ENCODE data around the gene ENTPD1. TPM values are rescaled to one million over a fixed set of nuclear protein-coding genes. Genes with fewer than 3 reads are reported as not detected.

Gene ENTPD1
- polyA plus RNA-seq, 3 donors = 62.2 to 71.1 (median 70.4) TPM

DNA sequence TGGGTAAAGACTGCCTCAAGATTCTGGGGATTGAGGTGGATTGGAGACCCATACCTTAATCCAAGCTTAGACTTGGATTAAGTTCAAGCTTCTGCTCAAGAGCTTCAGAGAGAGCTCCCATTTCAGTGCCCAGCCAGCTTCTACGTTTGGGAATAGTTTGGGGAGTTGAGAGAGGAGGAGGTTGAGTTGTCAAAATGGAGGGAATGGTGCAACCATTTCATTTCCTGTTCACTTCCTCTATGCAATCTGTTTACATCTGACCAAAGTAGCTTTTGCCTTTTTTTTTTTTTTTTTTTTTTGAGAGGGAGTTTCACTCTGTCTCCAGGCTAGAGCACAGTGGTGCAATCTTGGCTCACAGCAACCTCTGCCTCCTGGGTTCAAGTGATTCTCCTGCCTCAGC is 65.8 kb downstream of the ENTPD1 start:
- H3K27me3 ChIP-seq (ENCODE audit: control insufficient read depth in 2 of 2, insufficient read depth in 2 of 2, low read length in 2 of 2) = no peaks in the 10 kb centered on the region
- H3K9ac ChIP-seq (ENCODE audit: insufficient read depth, low read length, poor library complexity, severe bottlenecking) = no peak overlapping the region
- peak; percentile 35 to 76 (median 56) for DNase-seq
- peak overlapping the region; percentile 79 to 96 (median 94) for H3K27ac Mint-ChIP-seq
- peak overlapping the region; percentile 59 for H2AFZ ChIP-seq (ENCODE audit: insufficient read depth, low read depth, low read length, poor library complexity, severe bottlenecking)
- peaks cover 47 to 61% of the 10 kb centered on the region in 2 donors for H3K4me1 ChIP-seq (ENCODE audit: control insufficient read depth in 1 of 2, insufficient read depth in 2 of 2, low read length in 2 of 2)
- H3K36me3 ChIP-seq (replicated peaks in 1 of 2; ENCODE audit: control insufficient read depth in 1 of 2, insufficient read depth in 2 of 2, low read length in 2 of 2) = peaks cover 17 to 53% of the 10 kb centered on the region in 2 donors
- H3K27ac ChIP-seq (ENCODE audit: low read depth in 1 of 2, low read length in 2 of 2) = peak overlapping the region; percentile 63 to 89
- peaks cover 62% of the 10 kb centered on the region for H3K4me1 Mint-ChIP-seq
- no peaks in the 10 kb centered on the region for H3K9me3 Mint-ChIP-seq
- H4K20me1 ChIP-seq (ENCODE audit: insufficient read depth, low read length) = no peaks in the 10 kb centered on the region
- intact Hi-C loops (cut with micrococcal nuclease) = no loop called here
- H3K9me3 ChIP-seq (replicated peaks in 1 of 2; ENCODE audit: control insufficient read depth in 1 of 2, insufficient read depth in 1 of 2, low read length in 2 of 2) = no peaks in the 10 kb centered on the region
- no CpG with 5 or more reads among the region's 1 CpG for WGBS (ENCODE audit: insufficient coverage)
- no peaks in the 10 kb centered on the region for H3K27me3 Mint-ChIP-seq (ENCODE audit: low read depth in 3 of 3)
- H3K4me3 Mint-ChIP-seq = peak overlapping the region in 1 of 2 donors; percentile 35
- TF ChIP-seq, protein P1, sequence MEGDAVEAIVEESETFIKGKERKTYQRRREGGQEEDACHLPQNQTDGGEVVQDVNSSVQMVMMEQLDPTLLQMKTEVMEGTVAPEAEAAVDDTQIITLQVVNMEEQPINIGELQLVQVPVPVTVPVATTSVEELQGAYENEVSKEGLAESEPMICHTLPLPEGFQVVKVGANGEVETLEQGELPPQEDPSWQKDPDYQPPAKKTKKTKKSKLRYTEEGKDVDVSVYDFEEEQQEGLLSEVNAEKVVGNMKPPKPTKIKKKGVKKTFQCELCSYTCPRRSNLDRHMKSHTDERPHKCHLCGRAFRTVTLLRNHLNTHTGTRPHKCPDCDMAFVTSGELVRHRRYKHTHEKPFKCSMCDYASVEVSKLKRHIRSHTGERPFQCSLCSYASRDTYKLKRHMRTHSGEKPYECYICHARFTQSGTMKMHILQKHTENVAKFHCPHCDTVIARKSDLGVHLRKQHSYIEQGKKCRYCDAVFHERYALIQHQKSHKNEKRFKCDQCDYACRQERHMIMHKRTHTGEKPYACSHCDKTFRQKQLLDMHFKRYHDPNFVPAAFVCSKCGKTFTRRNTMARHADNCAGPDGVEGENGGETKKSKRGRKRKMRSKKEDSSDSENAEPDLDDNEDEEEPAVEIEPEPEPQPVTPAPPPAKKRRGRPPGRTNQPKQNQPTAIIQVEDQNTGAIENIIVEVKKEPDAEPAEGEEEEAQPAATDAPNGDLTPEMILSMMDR (IDR thresholded peaks at IDR 0.05) = no peak
- peak overlapping the region; percentile 30 for H3K4me2 ChIP-seq (replicated peaks; ENCODE audit: extremely low read depth, low read length, poor library complexity, severe bottlenecking)
- H3K4me3 ChIP-seq (replicated peaks in 1 of 3; ENCODE audit: low read depth in 2 of 3, low read length in 3 of 3) = peak overlapping the region in 1 of 3 experiments; percentile 37
- peaks cover 48% of the 10 kb centered on the region for H3K79me2 ChIP-seq (ENCODE audit: insufficient read depth, low read length)
- H3K36me3 Mint-ChIP-seq = peaks cover 45 to 52% of the 10 kb centered on the region in 2 donors

DNA sequence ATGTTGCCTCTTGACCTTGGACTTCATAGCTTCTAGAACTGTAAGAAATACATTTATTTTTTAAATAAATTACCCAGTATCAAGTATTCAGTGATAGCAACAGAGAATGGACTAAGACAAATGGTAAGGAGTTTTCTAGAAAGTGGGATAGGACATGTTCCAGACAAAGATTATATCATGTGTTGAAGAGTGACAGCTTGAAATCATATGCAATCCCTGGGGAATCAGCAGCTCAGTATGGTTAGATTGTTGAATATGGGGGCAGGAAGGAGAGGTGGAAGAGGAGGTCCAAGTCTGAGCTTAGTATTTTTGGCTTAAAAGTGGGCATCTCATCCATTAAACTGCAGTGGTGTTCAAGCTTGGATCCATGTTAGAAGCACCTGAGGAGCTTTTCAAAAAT is 74.1 kb downstream of the ENTPD1 start:
- H3K27ac ChIP-seq (ENCODE audit: low read depth in 1 of 2, low read length in 2 of 2) = no peak overlapping the region
- no peak overlapping the region for H2AFZ ChIP-seq (ENCODE audit: insufficient read depth, low read depth, low read length, poor library complexity, severe bottlenecking)
- H3K36me3 Mint-ChIP-seq = peaks cover 56 to 78% of the 10 kb centered on the region in 2 donors
- no peaks in the 10 kb centered on the region for H3K9me3 ChIP-seq (replicated peaks in 1 of 2; ENCODE audit: control insufficient read depth in 1 of 2, insufficient read depth in 1 of 2, low read length in 2 of 2)
- no peak for DNase-seq
- peaks cover 0 to 2% (median 0%) of the 10 kb centered on the region in 7 donors for H3K9me3 Mint-ChIP-seq
- no peak overlapping the region for H3K4me3 ChIP-seq (replicated peaks in 1 of 3; ENCODE audit: low read depth in 2 of 3, low read length in 3 of 3)
- H3K4me2 ChIP-seq (replicated peaks; ENCODE audit: extremely low read depth, low read length, poor library complexity, severe bottlenecking) = no peak overlapping the region
- H3K27me3 Mint-ChIP-seq (ENCODE audit: low read depth in 3 of 3) = no peaks in the 10 kb centered on the region
- no peaks in the 10 kb centered on the region for H3K27me3 ChIP-seq (ENCODE audit: control insufficient read depth in 2 of 2, insufficient read depth in 2 of 2, low read length in 2 of 2)
- H3K36me3 ChIP-seq (replicated peaks in 1 of 2; ENCODE audit: control insufficient read depth in 1 of 2, insufficient read depth in 2 of 2, low read length in 2 of 2) = peaks cover 20 to 76% of the 10 kb centered on the region in 2 donors
- intact Hi-C loops (cut with micrococcal nuclease) = loop anchor here in 1 of 2 donors (10.0 kb wide), 1 partner anchor 75 kb away; the partner anchor contains the start of gene ENTPD1
- peaks cover 0 to 9% of the 10 kb centered on the region in 2 donors for H3K4me1 ChIP-seq (ENCODE audit: control insufficient read depth in 1 of 2, insufficient read depth in 2 of 2, low read length in 2 of 2)
- peak overlapping the region in 2 of 7 donors; percentile 2 to 7 for H3K27ac Mint-ChIP-seq
- TF ChIP-seq, protein P1 (IDR thresholded peaks at IDR 0.05) = no peak
- H4K20me1 ChIP-seq (ENCODE audit: insufficient read depth, low read length) = peaks cover 4% of the 10 kb centered on the region
- peaks cover 20% of the 10 kb centered on the region for H3K79me2 ChIP-seq (ENCODE audit: insufficient read depth, low read length)
- no peak overlapping the region for H3K4me3 Mint-ChIP-seq
- H3K4me1 Mint-ChIP-seq = peaks cover 29% of the 10 kb centered on the region
- no peak overlapping the region for H3K9ac ChIP-seq (ENCODE audit: insufficient read depth, low read length, poor library complexity, severe bottlenecking)

Data from CD14-positive monocyte (primary cell).